Femur (tissue), 1 donor: ENCODE data around the gene USP25.
"Not testable (repeated sequence)": the region's sequence is repeated elsewhere in the genome, so short reads cannot be mapped to it uniquely, and the experiment has no call there.

Source experiments
- DNase-seq: peaks from one replicate; pipeline ENCODE4 v3.0.0-alpha.2; 2017

The USP25 gene

GRCh38 chr21:15732290-15732995 lies 2.7 kb downstream of the USP25 start:
- DNase-seq: no peak

DNA sequence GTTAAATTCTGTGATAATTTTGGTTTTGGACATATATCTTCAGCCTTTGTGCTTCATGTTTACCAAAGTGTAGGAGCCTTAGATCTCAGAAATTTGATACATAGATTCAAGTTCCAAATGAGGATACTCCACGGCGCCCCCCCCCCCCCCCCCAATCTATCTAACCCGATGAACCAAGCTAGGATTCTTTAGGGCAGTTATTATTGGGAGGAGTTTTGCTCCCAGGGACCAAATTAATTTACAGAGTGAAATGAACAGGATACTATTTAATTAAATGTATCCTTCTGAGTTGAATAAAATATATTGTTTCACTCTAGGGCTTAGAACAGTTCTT lies 3.2 kb downstream of the USP25 start:
- no peak for DNase-seq

GRCh38 chr21:15735409-15735808 lies 5.6 kb downstream of the USP25 start:
- DNase-seq: no peak

GRCh38 chr21:15735931-15736330 lies 6.1 kb downstream of the USP25 start:
- not testable (repeated sequence) for DNase-seq

DNA sequence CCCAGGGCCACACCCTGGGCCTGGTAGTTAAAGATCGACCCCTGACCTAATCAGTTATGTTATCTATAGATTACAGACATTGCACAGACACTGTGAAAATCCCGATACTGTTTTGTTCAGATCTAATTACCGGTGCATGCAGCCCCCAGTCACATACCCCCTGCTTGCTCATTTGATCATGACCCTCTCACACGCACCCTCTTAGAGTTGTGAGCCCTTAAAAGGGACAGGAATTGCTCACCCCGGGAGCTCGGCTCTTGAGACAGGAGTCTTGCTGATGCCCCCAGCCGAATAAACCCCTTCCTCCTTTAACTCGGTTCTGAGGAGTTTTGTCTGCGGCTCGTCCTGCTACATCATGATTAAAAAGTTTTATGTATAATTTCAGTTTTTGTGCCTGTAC lies 9.0 kb downstream of the USP25 start:
- DNase-seq: not testable (repeated sequence)

DNA sequence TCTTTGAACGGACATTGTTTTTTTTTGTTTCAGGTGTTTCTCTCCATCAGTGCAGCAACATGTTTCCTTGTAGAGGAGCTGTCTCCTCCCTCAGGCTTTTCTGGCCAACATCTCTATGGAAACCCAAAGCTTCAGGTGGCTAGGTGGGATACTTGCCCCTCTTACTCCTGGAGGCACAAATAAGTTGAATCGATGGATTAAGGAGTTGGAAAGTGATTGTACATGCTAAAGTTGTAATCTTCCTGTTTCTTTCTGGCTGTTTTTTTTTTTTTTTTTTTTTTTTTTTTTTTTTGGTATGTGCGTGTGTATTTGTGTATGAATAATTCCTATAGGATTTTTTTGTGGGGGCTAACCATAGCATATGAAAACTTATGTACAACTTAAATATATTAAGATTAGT lies 10.6 kb downstream of the USP25 start:
- DNase-seq: no peak

- DNase-seq: no peak
These were observed 11.7 kb downstream of the USP25 start for GRCh38 chr21:15741510-15741909.

DNA sequence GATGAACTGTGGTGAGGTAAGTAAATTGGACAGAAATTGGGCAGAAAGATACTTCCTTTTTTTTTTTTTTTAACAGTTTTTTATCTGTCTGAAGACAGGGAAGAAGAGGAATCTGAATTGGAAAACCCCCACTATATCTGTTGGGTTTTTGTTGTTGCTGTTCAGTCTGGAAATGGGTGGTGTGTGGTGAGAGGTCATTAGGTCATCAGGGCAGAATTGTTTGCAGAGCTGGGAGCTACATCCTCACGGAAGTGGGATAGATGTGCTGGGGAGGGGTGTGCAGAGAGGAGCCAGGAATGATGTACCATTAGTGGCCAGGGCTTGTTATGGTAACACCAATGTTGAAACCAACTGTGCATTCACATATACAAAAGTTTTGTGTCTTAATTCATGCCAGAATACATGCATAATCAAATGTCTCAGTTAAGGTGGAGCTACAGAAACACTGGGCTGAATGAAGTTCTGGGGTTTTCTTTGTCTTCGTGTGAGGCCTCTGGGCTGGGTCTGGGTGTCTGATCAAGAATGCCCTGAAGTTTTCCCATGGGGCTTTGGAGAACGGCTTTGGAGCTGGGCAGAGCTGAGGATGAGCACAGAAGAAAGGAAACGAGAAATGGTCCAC lies 12.4 kb downstream of the USP25 start:
- DNase-seq: no peak

DNA sequence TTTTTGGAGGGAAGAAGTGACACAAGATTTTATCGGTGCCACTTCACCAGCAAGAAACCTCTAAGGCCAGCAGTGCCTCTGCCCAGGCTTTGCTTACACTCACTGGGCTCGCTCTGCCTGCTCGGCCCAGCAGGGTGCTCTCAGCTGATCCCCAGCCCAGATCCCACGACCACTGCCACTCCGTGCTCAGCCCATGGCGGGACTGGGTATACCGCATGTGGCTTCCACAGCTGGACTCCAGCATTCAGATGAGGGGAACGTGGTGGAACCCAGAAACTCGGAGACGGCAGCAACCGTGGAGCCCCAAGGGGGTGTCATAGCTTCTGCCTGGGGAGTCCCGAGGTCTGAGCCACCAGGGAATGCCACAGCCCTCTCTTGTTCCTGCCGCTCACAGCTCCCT lies 12.9 kb downstream of the USP25 start:
- DNase-seq: no peak

- no peak for DNase-seq
These were observed 13.8 kb downstream of the USP25 start for GRCh38 chr21:15743593-15743992.

DNA sequence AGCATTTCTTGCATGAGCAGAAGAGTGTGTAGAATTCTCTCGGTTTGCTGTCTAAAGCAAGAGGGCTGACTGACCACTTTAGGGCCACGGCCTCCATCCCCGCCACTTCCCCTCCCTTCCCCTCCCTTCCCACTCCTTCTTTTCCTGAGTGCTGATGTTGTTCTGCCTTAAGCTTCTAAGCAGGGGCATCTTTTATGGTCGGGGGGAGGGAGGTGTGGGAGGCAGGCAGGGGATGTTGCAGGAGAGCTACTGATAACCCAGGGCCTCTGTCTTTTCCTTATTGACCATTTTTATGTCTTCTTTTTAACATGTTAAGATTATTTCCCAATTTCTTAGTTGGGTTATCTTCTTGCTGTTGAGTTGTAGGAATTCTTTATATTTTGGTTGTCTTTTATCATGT lies 15.1 kb downstream of the USP25 start:
- no peak for DNase-seq

DNA sequence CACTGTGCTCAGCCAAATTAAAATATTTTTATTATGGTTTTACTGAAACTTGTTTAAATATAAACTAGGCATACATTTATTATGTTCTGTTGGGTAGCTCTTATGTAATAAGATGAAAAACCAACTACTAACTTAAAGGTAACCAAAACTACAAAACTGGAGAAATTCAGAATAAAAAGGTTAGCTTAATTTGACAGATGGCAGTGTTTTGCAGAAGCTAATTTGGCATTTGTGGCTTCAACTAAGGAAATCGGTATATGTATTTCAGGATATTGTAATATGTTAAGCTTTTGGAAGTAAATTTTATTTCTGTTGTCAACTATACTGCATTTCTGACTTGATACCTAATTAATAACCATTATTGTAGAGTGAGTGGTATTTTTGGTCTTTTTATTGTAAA lies 18.8 kb downstream of the USP25 start:
- no peak for DNase-seq

DNA sequence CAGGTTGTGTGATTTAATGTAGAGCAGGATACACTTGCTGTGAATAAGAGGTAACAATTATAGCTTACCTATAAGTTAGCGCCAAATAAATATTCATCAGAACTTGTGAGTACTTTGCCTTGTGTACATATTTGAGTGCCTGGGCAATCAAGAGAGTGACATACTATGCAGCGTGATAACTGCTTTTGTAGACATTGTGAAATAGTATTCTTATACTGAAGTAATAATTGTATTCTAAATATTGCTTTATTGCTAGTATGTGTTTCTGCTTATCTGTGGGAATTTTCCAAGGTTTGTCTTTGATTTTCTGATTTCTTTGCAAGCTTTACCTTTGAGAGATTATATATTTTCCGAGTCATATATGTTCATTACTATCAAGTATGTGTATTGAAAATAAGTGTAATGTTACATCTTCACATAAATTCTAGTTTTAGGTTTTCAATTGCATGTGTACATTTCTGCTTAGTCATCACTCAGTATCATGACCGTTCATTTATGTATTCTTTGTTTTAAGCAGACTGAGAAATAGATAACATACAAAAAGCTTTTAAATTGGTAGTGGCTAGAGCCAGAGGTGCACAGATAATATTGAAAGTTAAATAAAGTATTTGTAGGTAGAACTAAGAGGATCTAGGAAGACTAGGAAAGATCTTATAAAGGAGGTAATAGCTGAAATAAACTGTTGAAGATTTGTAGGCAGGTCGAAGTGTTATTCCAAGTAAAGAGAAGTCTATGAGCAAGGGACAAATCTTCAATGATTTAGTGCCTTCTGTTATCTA lies 19.5 kb downstream of the USP25 start:
- no peak for DNase-seq

- DNase-seq: no peak
These were observed 20.0 kb downstream of the USP25 start for GRCh38 chr21:15749861-15750159.

GRCh38 chr21:15751037-15751436 lies 21.3 kb downstream of the USP25 start:
- DNase-seq: no peak

GRCh38 chr21:15751546-15751945 lies 21.8 kb downstream of the USP25 start:
- no peak for DNase-seq

DNA sequence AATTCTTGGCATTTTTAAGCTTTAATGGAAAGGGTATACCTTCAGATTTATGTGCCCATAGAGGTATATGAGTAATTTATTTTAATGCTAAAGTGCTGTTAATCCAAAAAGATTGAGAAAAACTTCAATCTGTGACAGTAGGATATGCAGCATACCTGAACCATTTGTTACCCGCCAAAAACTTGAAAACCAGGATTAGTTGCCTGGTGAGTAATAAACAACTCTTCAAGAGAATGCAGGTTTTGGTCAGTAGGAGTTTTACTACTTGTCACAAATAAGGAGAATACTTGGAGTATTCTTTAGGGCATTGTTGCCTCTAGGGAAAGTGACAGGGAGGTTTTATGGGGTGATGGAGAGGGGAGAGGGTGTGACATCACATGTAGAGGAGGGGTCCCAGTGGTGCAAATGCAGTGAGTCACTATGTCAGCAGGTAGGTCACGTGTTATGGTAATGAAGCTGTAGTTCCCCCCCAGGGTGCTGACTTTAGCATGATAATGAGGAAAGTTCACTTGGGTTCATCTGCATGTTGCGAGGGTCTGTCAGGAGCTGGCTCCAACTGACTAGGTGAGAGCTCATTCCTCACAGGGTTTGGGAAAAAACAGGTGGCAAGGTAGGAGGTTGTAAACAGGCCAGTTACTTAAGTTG lies 23.1 kb downstream of the USP25 start:
- no peak for DNase-seq

DNA sequence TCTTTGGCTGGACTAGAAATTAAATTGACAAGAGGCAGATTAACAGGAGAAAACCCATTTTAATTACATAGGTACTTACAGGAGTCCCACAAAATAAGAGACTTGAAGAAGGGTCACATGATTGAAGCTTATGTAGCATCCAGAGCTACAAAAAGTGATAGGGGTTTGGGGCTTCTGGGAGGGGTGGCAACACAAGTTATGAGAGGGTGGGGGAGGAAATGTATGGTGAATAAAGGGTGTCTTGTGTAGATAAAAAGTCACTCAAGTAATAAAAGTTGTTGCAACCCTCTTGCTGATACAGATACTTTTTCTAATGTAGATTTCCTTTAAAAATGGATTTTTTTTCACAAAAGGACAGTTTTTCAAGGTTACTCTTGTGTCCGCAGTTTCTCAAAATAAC lies 24.0 kb downstream of the USP25 start:
- no peak for DNase-seq

GRCh38 chr21:15754640-15755039 lies 24.9 kb downstream of the USP25 start:
- DNase-seq: no peak

DNA sequence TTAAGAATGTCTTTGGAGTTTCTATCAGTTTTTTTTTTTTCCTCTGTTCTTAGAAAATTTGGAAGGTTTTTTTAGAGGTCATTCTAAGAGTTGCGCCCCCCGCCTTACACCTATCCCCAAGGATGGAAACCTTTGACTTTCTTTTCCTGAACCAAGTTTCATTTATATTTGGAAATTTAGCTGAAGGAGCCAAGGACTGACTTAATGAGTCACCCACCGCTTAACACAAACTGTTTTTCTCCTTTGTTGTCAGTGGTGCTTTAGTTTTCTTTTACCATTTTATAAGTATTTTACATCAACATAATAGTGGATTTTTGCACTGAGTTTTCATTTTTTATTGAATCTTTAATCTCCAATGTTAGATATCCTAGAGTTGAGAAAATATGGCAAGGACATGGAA lies 25.3 kb downstream of the USP25 start:
- no peak for DNase-seq

DNA sequence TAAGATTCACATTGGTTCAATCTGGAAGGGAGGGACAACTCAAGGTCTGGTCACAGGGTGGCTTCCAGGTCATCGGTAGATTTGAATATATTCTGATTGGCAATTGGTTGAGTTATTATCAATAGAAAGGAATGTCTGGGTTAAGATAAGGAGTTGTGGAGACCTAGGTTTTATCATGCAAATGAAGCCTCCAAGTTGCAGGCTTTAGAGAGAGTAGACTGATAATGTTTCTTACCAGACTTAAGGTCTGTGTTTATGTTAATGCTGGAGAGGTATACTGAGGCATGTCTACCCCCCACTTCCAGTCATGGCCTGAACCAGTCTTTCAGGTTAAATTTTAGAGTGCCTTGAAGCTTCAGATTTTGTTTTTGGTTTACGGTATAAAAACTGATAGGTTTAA lies 29.7 kb downstream of the USP25 start:
- no peak for DNase-seq

GRCh38 chr21:15761507-15762100 lies 31.8 kb downstream of the USP25 start:
- no peak for DNase-seq

DNA sequence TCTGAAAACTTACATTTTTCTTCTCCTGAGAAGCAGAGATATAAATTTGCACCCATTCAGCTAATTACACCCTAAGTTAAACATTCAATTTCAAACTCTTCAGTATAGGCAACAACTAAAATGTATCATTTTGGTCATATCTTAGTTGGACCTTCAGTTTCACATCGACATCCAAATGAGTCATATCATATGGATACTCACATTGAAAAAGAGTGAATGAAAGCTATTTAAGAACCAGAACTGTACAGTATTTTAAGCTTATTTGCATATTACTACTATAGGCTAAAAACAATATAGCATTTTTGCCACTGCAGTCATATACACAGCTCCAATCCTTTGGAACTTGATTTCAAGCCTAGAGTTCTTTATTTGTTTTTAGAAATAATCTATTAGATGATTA lies 33.6 kb downstream of the USP25 start:
- no peak for DNase-seq

DNA sequence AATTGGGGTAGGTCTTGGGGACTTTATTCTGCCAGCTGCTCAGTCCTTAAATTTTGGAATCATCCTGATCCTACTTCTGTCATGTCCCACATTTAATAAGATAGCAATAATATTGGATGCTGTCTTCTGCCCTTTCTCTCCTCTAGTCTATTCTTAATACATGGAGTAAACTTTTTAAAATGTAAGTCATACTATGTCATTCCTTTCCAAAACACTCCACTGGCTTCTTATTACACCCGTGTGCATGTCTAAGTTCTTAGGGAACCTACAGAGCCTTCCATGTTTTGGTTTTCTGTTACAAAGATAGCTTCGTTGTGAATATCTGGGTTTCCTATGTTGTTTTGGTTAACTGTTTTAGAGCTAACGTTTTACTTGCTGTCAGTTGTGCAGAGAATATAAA lies 35.1 kb downstream of the USP25 start:
- DNase-seq: no peak
